Thyroid gland (tissue), 4 donors: Measurements from ENCODE around the gene CEP131. TPM values are rescaled to one million over a fixed set of nuclear protein-coding genes. Genes with fewer than 3 reads are reported as not detected.

Experiments
- DNase-seq, 2 donors: peaks; one replicate each; pipeline ENCODE4 v3.0.0-alpha.2; 2019
- H3K27ac ChIP-seq, 3 donors: fragments of 200-600 bp; sonication (generic); 1 replicate in 2 of 3; 2 replicates in 1 of 3; pipeline ENCODE4 v1.5.1; 2016 to 2019; ENCODE audit warnings: mild to moderate bottlenecking in 1 of 3, moderate library complexity in 1 of 3
- H3K27me3 ChIP-seq: fragments of 200-600 bp; sonication (generic); one replicate; pipeline ENCODE4 v1.5.1; 2019
- H3K36me3 ChIP-seq, 2 donors: fragments of 200-600 bp; sonication (generic); one replicate each; pipeline ENCODE4 v1.5.1; 2016 to 2019
- H3K4me1 ChIP-seq, 2 donors: fragments of 200-600 bp; sonication (generic); one replicate each; pipeline ENCODE4 v1.5.1; 2017 to 2019
- H3K4me3 ChIP-seq, 3 donors: fragments of 200-600 bp; sonication (generic); replicated peaks in 1 of 3; 1 replicate in 2 of 3; 2 replicates in 1 of 3; pipeline ENCODE4 v1.5.1; 2016; ENCODE audit warnings: mild to moderate bottlenecking in 1 of 3
- H3K9me3 ChIP-seq: fragments of 200-600 bp; sonication (generic); one replicate; pipeline ENCODE4 v1.5.1; 2017
- CTCF ChIP-seq, 6 experiments: fragments of 200-600 bp in 3 of 6; fragments of 450-650 bp in 3 of 6; sonication (generic) in 3 of 6; IDR thresholded peaks; one replicate each; pipeline ENCODE4 v1.5.1; 2016 to 2019; ENCODE audit warnings: antibody characterized with exemption in 6 of 6, mild to moderate bottlenecking in 2 of 6, inconsistent platforms in 1 of 6, moderate library complexity in 1 of 6
- POLR2A ChIP-seq, 2 donors: fragments of 450-650 bp; IDR thresholded peaks; one replicate each; pipeline ENCODE4 v1.6.1; 2017; ENCODE audit warnings: antibody characterized with exemption in 2 of 2, mild to moderate bottlenecking in 2 of 2, moderate library complexity in 1 of 2
- whole genome bisulfite sequencing, 2 donors: methylation state at CpG; one replicate each; pipeline ENCODE4 v1.1.5; 2017; 5-methylcytosine and 5-hydroxymethylcytosine counted together
- intact Hi-C: fragments of 100-400 bp; cut with DNase I; formaldehyde crosslinking; loops from one replicate; pipeline ENCODE4 v1.15.1; 2023
- total RNA-seq, 4 donors: library from RNA; depleted of rRNA; stranded (reverse); fragments of >200 nt; gene quantifications; one replicate each; pipeline ENCODE4 v1.2.3, GENCODE V29; 2016

The CEP131 gene
- total RNA-seq, 4 donors from 2014 or later = 6.9 to 12.0 (median 8.6) TPM

GRCh38 chr17:81169870-81170309 is 52.9 kb downstream of the CEP131 start:
- intact Hi-C loops = no loop called here
- 94 to 95% methylated on average over 3 of the region's 3 CpGs for WGBS, 2 donors
- no peak overlapping the region for H3K27ac ChIP-seq
- TF ChIP-seq CTCF (IDR thresholded peaks at IDR 0.05) (no peak), POLR2A (IDR thresholded peaks at IDR 0.05) (no peak)
- H3K36me3 ChIP-seq = no peaks in the 10 kb centered on the region
- H3K4me1 ChIP-seq = peaks cover 10 to 14% of the 10 kb centered on the region in 2 donors
- no peak for DNase-seq
- no peak overlapping the region for H3K4me3 ChIP-seq
- H3K27me3 ChIP-seq = no peaks in the 10 kb centered on the region
- no peaks in the 10 kb centered on the region for H3K9me3 ChIP-seq

GRCh38 chr17:81167638-81168037 is 55.1 kb downstream of the CEP131 start:
- H3K4me3 ChIP-seq = no peak overlapping the region
- H3K36me3 ChIP-seq = no peaks in the 10 kb centered on the region
- no peaks in the 10 kb centered on the region for H3K27me3 ChIP-seq
- TF ChIP-seq CTCF (IDR thresholded peaks at IDR 0.05) (no peak), POLR2A (IDR thresholded peaks at IDR 0.05) (no peak)
- no peaks in the 10 kb centered on the region for H3K9me3 ChIP-seq
- H3K4me1 ChIP-seq = peaks cover 10 to 14% of the 10 kb centered on the region in 2 donors
- intact Hi-C loops = no loop called here
- WGBS, 2 donors = 88 to 95% methylated on average over 4 to 6 of the region's 7 CpGs
- DNase-seq = no peak
- no peak overlapping the region for H3K27ac ChIP-seq

GRCh38 chr17:81167194-81167524 is 55.6 kb downstream of the CEP131 start:
- H3K4me3 ChIP-seq = no peak overlapping the region
- intact Hi-C loops = no loop called here
- 97 to 98% methylated on average over 4 of the region's 4 CpGs for WGBS, 2 donors
- H3K9me3 ChIP-seq = no peaks in the 10 kb centered on the region
- peaks cover 10 to 14% of the 10 kb centered on the region in 2 donors for H3K4me1 ChIP-seq
- no peaks in the 10 kb centered on the region for H3K27me3 ChIP-seq
- H3K27ac ChIP-seq = no peak overlapping the region
- no peak for DNase-seq
- TF ChIP-seq CTCF (IDR thresholded peaks at IDR 0.05) (no peak), POLR2A (IDR thresholded peaks at IDR 0.05) (no peak)
- H3K36me3 ChIP-seq = no peaks in the 10 kb centered on the region

GRCh38 chr17:81166033-81166492 is 56.7 kb downstream of the CEP131 start, which contains the start of gene AATK:
Gene AATK (minus strand): TSS chr17:81166221. CDS start chr17:81165992, 229 bp downstream.
- 0% methylated on average over 3 of the region's 62 CpGs; no CpG with 5 or more reads in 1 of the 2 donors for WGBS, 2 donors
- peak in 1 of 2 donors; percentile 12 for DNase-seq
- TF ChIP-seq POLR2A (IDR thresholded peaks at IDR 0.05) (peak in 1 of 2 donors; percentile 2), CTCF (IDR thresholded peaks at IDR 0.05) (no peak)
- intact Hi-C loops = no loop called here
- H3K36me3 ChIP-seq = no peaks in the 10 kb centered on the region
- H3K4me1 ChIP-seq = peaks cover 10 to 14% of the 10 kb centered on the region in 2 donors
- H3K27ac ChIP-seq = no peak within 1 kb of the TSS
- H3K27me3 ChIP-seq = no peaks in the 10 kb centered on the region
- H3K4me3 ChIP-seq = peak within 1 kb of the TSS; percentile 0 to 34 (median 11)
- H3K9me3 ChIP-seq = no peaks in the 10 kb centered on the region

- WGBS, 2 donors = 0 to 45% methylated on average over 6 to 9 of the region's 46 CpGs
- H3K36me3 ChIP-seq = no peaks in the 10 kb centered on the region
- H3K27me3 ChIP-seq = no peaks in the 10 kb centered on the region
- peak within 1 kb of the TSS; percentile 0 to 34 (median 11) for H3K4me3 ChIP-seq
- H3K27ac ChIP-seq = no peak within 1 kb of the TSS
- intact Hi-C loops = no loop called here
- DNase-seq = peak; percentile 16 to 18
- TF ChIP-seq CTCF (IDR thresholded peaks at IDR 0.05) (no peak), POLR2A (IDR thresholded peaks at IDR 0.05) (no peak)
- H3K9me3 ChIP-seq = no peaks in the 10 kb centered on the region
- peaks cover 10 to 14% of the 10 kb centered on the region in 2 donors for H3K4me1 ChIP-seq
These were observed 57.3 kb downstream of the CEP131 start, which contains the start of gene PVALEF for GRCh38 chr17:81165246-81166032. Gene PVALEF (plus strand): TSS chr17:81165507. CDS start chr17:81181227, 15,720 bp downstream.
